Measurements from ENCODE around the gene PGC.
A peak's percentile ranks its signal among the peaks of the same experiment; 100 is the strongest.

PGC gene

DNA sequence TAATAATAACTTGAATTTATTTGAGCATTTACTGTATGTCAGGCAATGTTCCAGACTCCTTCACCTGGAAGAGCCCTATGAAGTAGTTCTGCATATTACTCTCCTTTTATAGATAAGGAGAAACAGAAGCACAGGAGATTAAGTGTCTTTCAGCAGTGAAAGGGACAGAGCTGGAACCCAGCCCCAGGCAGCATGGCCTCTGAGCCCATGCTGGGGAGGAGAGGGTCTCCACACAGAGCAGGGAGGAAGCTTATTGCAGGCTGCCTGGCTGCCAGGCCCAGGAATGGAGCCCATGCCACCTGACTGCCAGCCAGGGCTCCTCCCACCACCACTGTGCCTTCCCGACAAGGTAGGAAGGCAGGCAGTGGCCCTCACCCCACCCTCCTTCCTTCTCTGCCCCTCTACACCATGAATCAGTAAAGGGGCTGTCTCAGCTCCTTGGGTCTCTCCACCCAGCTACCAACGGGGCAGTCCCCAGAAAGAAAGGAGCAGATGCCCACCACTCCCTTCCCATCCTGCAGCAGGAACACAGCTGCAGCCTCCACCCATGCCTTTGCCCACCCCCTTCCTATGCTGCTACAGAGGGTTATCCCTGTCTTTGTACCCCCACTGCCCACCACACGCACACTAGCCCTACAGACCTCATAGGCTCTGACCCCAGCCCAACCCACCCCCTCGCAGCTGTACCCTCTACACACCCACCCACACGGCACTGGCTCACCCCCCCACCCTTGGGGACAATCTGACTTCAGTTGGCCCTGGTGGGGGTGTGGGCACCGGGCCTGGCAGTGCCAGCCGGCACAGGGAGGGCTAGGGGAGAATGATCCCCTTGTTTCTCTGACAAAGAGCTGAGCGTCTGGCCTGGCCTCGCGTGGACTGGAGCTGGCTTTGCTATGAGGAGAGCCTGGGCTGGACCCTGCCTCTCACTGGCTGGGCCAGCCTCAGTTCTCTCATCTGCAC lies 53.6 kb downstream of the PGC start:
- peak; percentile 24 for DNase-seq

DNA sequence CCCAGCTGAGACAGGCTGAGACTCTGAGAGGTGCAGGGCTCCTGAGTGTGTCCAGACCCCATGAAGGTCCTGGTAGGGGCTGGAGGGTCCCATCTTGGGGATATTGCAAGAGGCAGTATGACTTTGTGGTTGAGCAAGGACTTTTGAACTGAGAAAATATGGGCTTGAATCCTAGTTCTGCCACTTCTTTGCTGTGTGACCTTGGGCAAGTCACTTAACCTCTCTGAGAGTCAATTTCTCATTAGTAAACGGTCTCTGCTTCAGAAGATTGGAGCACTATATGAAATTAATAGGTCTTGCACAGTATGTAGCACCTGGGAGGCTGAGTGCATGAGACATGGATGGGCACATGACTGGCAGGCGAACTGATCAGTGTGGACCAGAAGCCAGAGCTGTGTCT lies 54.5 kb downstream of the PGC start:
- DNase-seq = no peak

DNA sequence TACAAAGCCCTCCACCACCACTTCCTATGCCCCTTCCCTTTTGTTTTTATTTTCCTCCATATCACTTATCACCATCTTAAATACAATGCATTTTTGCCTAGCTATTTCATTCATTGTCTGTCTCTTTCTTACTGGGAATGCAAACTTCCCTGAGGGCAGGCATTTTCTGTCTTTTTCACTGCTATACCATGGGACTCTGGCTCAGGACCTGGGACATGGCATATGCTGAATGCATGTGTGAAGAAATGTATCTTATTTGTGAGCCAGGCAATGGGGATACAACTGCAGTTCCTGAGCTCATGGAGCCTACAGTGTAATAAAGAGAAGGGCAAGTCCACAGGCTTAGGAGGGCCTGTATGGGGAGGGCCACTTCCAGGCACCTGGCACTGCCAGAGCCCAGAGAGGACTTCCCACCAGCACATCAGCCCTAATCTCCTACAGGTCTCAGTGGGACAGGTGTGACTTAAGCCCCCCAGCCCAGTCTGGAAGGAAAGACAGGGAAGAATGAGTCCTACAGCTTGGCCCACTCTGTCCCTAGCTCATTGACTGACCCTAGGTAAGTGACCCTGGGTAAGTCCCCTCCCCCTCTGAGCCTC lies 55.0 kb downstream of the PGC start:
- no peak for DNase-seq

DNA sequence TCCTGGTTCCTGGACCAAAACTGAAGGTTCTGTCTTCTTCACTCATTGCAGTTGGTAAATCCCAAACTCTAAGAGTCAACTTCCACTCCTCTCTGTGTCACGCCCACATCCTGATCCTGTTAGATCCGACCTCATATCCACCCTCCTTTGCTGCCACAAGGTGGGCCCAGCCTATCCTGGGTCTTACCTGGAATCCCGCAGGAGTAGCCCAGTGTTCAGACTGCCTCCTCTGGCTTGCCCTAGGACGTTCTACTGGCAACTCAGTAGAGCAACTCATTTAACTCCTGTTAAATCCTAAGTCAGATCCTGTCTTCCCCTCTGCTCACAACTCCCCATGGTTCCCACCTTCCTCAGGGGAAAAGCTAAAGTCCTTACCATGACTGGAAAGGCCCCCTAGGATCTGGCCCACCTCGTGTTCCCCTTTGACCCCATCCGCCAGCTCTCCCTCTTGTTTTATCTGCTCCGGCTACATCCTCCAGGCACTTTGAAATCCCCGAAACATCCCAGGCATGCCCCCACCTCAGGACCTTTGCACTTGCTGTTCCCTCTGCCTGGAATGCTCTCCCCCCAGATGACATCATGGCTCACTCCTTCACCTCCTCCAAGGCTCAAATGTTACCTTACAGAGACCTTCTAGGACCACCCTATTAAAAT lies 55.6 kb downstream of the PGC start:
- DNase-seq = no peak

DNA sequence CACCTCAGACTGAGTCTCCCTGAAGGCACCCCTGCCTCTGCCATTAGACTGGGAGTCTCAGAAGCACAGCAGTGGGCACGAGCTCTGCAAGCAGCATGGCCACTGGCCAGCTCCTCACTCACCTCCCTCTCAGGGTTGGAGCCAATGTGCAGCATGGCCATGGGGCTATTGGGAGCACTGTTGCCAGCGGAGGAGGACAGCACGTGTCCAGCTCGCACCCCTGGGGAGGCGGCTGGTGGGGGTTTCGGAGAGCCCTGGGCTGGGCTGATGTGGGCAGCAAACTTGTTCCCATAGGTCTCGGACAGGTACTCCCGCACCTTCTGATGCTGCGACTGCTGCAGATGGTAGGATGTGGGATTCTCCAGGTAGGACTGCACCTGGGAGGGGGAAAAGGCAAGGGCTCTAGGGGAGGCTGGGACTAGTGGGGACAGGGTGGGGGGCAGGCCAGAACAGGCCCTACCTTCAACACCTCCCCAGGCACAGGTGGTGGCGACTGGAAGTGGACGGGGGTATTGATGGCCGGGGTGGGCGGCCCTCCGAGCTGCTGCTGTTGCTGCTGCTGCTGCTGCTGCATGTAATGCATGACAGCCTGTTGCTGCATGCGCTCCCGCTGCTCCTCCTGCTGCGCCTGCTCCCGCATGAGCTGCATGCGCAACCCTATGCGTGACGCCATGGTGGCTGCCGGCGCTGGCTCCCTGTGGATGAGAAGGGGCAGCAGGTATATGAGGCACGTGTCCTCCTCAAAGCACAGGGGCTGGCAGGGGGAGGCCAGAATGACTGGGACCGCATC lies 56.5 kb downstream of the PGC start:
- DNase-seq = no peak

DNA sequence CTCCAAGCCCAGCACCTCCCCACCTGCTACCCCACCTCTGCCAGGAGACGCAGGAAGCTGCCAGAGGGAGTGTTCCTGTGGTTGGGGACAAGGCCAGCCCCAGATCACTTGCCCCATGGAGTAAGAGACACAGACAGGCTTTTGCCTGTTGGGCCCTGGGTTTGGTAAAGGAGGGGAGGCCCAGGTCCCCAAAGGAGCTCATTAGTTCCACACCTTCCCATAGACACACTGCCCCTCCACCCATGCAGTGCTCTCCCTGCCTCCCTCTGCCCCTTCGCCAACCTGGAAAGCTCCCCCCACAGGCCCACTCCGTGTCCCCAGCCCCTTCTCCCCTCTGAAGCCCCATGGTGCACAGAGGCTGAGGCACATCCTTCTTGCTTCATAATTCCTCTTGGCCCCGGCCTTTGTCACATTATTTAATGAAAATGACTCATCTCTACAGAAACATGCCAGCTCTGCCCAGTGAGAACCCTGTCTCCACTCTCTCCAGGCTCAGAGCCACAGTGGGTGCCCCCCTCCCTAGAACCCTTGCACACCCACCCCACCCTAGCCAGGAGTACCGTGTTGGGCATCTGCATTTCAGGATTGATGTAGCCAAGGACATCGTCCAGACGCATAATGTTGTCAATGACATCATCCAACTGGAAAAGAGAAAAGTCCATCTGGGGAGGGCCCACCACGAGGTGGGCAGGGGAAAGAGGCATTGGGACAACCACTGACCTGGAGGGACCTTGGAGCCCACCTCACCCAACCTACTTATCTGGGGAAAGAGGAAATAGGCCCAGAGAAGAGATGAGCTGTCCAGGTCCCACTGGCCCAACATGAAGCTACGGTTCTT lies 57.8 kb downstream of the PGC start:
- no peak for DNase-seq

DNA sequence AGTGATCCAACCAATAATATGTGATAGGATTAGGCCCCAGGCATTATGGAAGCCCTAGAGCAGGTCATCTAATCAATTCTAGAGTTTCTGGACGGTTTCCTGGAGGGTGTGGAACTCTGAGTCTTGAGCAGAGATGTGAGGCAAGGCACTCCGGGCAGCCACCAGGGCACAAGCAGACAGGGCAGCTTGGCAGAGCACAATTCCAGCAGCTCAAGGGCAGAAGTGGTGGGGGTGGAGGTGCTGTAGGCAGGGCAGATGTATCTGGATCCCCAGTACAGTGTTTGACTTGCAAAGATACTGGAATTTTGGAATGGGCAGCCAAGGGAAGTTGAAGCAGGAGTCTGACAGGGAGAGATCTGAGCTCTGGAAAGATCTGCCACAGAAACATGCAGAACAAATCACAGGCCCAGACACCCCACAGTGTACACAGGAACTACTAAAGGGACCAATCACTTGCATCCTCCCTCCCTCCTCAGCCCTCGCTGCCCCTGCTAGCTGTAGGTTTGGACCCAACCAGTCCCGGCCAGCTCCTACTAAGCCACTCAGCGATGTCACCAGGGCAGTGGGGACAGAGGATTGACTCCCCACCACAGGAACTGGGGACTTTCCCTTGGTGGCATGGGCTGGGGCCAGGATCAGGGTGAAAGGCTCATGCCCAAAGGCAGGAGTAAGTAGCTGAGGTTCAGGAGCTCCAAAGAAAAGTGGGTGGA lies 58.8 kb downstream of the PGC start:
- DNase-seq = no peak

DNA sequence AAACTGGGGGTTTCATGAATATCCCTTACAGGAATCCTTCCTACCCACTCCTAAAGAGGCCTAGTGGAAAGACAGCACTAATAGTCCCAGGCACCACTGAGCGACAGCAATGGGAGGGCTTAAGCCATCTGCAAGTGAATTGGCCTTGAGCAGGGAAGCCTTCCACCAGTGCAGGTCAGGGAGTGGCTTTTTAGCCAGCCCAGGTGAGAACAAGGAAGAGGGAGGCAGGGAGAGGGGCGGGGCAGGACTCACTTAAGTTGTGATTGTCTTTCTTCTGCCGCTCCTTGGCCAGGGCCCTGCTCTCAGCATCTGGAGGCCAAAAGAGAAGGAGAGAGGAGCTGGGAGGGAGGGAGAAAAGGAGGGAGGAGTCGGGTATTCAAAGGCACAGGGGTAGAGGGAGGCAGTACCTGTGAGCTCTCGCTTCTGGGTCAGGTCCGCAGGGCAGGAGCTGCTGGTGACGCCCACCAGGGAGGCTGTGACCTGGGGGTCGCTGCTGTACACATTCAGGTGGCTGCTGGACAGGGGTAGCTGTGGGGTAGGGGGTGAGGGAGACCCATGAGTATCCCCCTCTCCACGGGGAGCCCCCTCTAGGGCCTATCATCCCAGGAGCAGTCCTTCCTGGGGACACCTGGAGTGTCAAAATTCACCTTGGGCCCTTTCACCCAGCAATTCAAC lies 59.6 kb downstream of the PGC start:
- DNase-seq = no peak

All from NCI-H69 (cell line).